PC-3 (cell line): ENCODE data around the gene GATC. TPM values are rescaled to one million over a fixed set of nuclear protein-coding genes. Genes with fewer than 3 reads are reported as not detected.

Experiments used
- ATAC-seq: fragments of 200-7000 bp; cut with Tn5 transposase; 2 replicates; pipeline ENCODE4 v1.9.1; 2020; ENCODE audit warnings: mild to moderate bottlenecking, moderate library complexity
- BruUV-seq: library from RNA; stranded (reverse); fragments of 400-500 nt; replicated peaks from 2 replicates; lab custom pipeline; 2021; lab: Mats Ljungman, UMichigan
- CTCF ChIA-PET: fragments of 300-600 bp; sonication (Branson Sonifier 250); formaldehyde crosslinking; loops from one replicate; lab custom pipeline; 2022; ENCODE audit warnings: antibody characterized with exemption; lab: Charles Lee
- POLR2A ChIA-PET: fragments of 300-600 bp; sonication (Branson Sonifier 250); formaldehyde crosslinking; loops from one replicate; lab custom pipeline; 2022; ENCODE audit warnings: antibody characterized with exemption; ENCODE audit not compliant: unreplicated experiment; lab: Charles Lee
- DNase-seq: peaks from one replicate; pipeline ENCODE4 v3.0.0-alpha.2; 2015
- H2AFZ ChIP-seq: fragments of 300-600 bp; sonication (generic); 2 replicates; pipeline ENCODE4 v1.6.0; 2016; ENCODE audit warnings: antibody characterized with exemption, low read length
- H3F3A ChIP-seq: fragments of 300-600 bp; sonication (generic); one replicate; pipeline ENCODE4 v1.6.0; 2017; ENCODE audit warnings: antibody characterized with exemption, low read length, control low read depth, mild to moderate bottlenecking; ENCODE audit not compliant: unreplicated experiment
- H3K27ac ChIP-seq: fragments of 300-600 bp; sonication (generic); 2 replicates; pipeline ENCODE4 v1.5.1; 2016; ENCODE audit warnings: mild to moderate bottlenecking, low read length
- H3K27me3 ChIP-seq: fragments of 300-600 bp; sonication (generic); 2 replicates; pipeline ENCODE4 v1.6.1; 2016; ENCODE audit warnings: low read length, mixed read lengths
- H3K36me3 ChIP-seq: fragments of 300-600 bp; sonication (generic); 2 replicates; pipeline ENCODE4 v1.6.1; 2016; ENCODE audit warnings: low read depth, mixed run types, low read length, mixed read lengths
- H3K4me1 ChIP-seq: fragments of 300-600 bp; sonication (generic); 2 replicates; pipeline ENCODE4 v1.5.1; 2016; ENCODE audit warnings: low read length; ENCODE audit not compliant: insufficient read depth
- H3K4me2 ChIP-seq: fragments of 300-600 bp; sonication (generic); 2 replicates; pipeline ENCODE4 v1.6.0; 2016; ENCODE audit warnings: low read length
- H3K4me3 ChIP-seq: fragments of 300-600 bp; sonication (generic); 2 replicates; pipeline ENCODE4 v1.5.1; 2016; ENCODE audit warnings: mild to moderate bottlenecking, low read length, mixed read lengths
- H3K79me2 ChIP-seq: fragments of 300-600 bp; sonication (generic); 2 replicates; pipeline ENCODE4 v1.6.1; 2017; ENCODE audit warnings: low read length, mixed read lengths
- H3K9ac ChIP-seq: fragments of 300-600 bp; sonication (generic); 2 replicates; pipeline ENCODE4 v1.6.0; 2016; ENCODE audit warnings: mild to moderate bottlenecking, low read length
- H3K9me2 ChIP-seq: fragments of 300-600 bp; sonication (generic); replicated peaks from 2 replicates; pipeline ENCODE4 v1.6.1; 2016; ENCODE audit warnings: mixed run types, low read length, mixed read lengths
- H3K9me3 ChIP-seq: fragments of 300-600 bp; sonication (generic); 2 replicates; pipeline ENCODE4 v1.6.1; 2016; ENCODE audit warnings: low read length, mixed read lengths
- H4K20me1 ChIP-seq: fragments of 300-600 bp; sonication (generic); 2 replicates; pipeline ENCODE4 v1.6.1; 2016; ENCODE audit warnings: low read length, mixed read lengths
- EZH2 ChIP-seq: fragments of 300-600 bp; sonication (generic); IDR thresholded peaks from one replicate; pipeline ENCODE4 v1.6.1; 2017; ENCODE audit warnings: antibody characterized with exemption, mild to moderate bottlenecking, low read length; ENCODE audit not compliant: unreplicated experiment
- EZH2phosphoT487 ChIP-seq: fragments of 300-600 bp; sonication (generic); IDR thresholded peaks from 2 replicates; pipeline ENCODE4 v1.6.1; 2018; ENCODE audit warnings: mild to moderate bottlenecking, antibody characterized with exemption, low read length, borderline replicate concordance
- intact Hi-C: fragments of 100-400 bp; cut with micrococcal nuclease; formaldehyde crosslinking; loops from 2 replicates; pipeline ENCODE4 v1.9.0; 2023
- total RNA-seq: library from RNA; depleted of rRNA; stranded (reverse); fragments of >200 nt; gene quantifications from 2 replicates; pipeline ENCODE4 v1.2.3, GENCODE V29; 2014
- TF ChIP-seq, protein P1 (sequence below): fragments of 300-600 bp; sonication (generic); conservative IDR thresholded peaks from 2 replicates; pipeline ENCODE4 v1.5.1; 2017; ENCODE audit warnings: antibody characterized with exemption, low read depth, mild to moderate bottlenecking, low read length

GATC gene
- total RNA-seq, 1 experiment from 2014 or later, result 33.8 TPM

DNA sequence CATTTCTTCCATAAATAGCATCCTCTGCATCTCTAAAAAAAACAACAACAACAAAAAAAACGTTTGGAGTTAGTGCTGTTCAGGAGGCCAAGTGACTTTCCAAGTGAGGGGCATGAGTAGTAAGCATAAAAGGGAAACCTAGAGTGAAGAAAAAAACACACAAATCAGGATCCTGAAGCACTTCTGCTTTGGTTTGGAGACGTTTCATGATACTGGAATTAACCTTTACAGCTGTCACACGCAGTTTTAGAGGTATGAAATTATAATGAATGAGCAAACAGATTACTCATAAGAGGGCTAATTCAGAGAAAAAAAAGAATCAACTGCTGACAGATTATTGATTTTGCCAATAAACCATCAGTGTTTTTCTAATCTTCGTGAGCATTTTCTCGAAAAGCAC is 19.5 kb downstream of the GATC start:
- intact Hi-C loops, result loop anchor here (1.0 kb wide), 1 partner anchor 109 kb away; no protein-coding TSS in a partner anchor
- ChIA-PET CTCF (interaction anchor here (0.5 kb wide), 1 partner anchor 11 kb away, joined by 3 read pairs; no protein-coding TSS in a partner anchor), POLR2A (interaction anchor here (0.5 kb wide), 1 partner anchor 9 kb away, joined by 4 read pairs; no protein-coding TSS in a partner anchor)
- Histone ChIP-seq H4K20me1 (peaks cover 54% of the 10 kb centered on the region), H3K27ac (no peak overlapping the region), H3K4me3 (no peak overlapping the region), H3K9me3 (no peaks in the 10 kb centered on the region), H2AFZ (no peak overlapping the region), H3F3A (no peaks in the 10 kb centered on the region), H3K27me3 (no peaks in the 10 kb centered on the region), H3K4me2 (no peak overlapping the region), H3K36me3 (peaks cover 51% of the 10 kb centered on the region), H3K79me2 (peaks cover 78% of the 10 kb centered on the region), H3K4me1 (peaks cover 8% of the 10 kb centered on the region; the same call in 1 of the 2 replicates), H3K9me2 (no peaks in the 10 kb centered on the region), H3K9ac (no peak overlapping the region)
- DNase-seq (no peak), ATAC-seq (no peak)
- no TSS peak for BruUV-seq
- TF ChIP-seq, protein P1, sequence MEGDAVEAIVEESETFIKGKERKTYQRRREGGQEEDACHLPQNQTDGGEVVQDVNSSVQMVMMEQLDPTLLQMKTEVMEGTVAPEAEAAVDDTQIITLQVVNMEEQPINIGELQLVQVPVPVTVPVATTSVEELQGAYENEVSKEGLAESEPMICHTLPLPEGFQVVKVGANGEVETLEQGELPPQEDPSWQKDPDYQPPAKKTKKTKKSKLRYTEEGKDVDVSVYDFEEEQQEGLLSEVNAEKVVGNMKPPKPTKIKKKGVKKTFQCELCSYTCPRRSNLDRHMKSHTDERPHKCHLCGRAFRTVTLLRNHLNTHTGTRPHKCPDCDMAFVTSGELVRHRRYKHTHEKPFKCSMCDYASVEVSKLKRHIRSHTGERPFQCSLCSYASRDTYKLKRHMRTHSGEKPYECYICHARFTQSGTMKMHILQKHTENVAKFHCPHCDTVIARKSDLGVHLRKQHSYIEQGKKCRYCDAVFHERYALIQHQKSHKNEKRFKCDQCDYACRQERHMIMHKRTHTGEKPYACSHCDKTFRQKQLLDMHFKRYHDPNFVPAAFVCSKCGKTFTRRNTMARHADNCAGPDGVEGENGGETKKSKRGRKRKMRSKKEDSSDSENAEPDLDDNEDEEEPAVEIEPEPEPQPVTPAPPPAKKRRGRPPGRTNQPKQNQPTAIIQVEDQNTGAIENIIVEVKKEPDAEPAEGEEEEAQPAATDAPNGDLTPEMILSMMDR, result no peak
- TF ChIP-seq EZH2 (no peak), EZH2phosphoT487 (no peak)

DNA sequence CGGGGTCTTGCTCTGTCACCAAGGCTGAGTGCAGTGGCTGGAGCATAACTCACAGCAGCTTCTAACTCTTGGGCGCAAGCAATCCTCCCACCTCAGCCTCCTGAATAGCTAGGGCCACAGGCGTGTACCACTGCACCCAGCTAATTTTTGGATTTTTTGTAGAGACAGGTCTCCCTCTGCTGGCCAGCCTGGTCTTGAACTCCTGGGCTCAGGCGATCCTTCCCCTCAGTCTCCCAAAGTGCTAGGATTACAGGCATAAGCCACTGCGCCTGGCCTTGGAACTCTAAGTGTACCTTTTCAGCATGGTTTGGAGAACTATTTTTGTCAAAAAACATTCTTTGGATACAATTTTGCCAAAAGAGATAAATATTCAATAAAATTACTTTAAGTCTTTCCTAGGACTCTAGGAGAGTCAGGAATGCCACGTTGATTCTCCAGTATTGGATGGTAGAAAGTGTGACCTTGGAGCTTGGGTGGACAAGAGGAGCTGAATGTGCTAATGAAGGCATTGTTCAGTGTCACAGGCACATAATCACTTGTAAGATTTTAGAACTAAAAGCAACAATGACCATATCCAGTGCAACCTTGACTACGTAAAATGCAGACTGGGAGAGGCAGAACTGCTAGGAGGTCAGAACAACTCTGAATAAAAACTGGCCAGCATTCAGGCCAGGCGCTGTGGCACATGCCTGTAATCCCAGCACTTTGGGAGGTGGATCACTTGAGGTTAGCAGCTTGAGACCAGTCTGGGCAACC is 20.5 kb downstream of the GATC start:
- Histone ChIP-seq H3K4me1 (peaks cover 13% of the 10 kb centered on the region; the same call in 1 of the 2 replicates), H3K9me3 (no peaks in the 10 kb centered on the region), H3K27me3 (no peaks in the 10 kb centered on the region), H3K4me3 (no peak overlapping the region), H3K9me2 (no peaks in the 10 kb centered on the region), H4K20me1 (peaks cover 54% of the 10 kb centered on the region), H3K36me3 (peaks cover 44% of the 10 kb centered on the region), H3K4me2 (peak overlapping the region; percentile 20), H3F3A (no peaks in the 10 kb centered on the region), H3K27ac (no peak overlapping the region), H3K9ac (no peak overlapping the region), H3K79me2 (peaks cover 84% of the 10 kb centered on the region), H2AFZ (no peak overlapping the region)
- POLR2A ChIA-PET, result no interaction called here
- intact Hi-C loops, result loop anchor here (1.0 kb wide), 1 partner anchor 110 kb away; no protein-coding TSS in a partner anchor
- ATAC-seq (peak; percentile 40), DNase-seq (peak; percentile 71)
- CTCF ChIA-PET, result interaction anchor here (0.5 to 0.9 kb wide), 6 partner anchors 11 to 150 kb away, joined by 3 to 7 read pairs (median 4); partner anchors contain the start of gene COX6A1
- TF ChIP-seq EZH2, result no peak
- no peak for TF ChIP-seq EZH2phosphoT487
- TF ChIP-seq, protein P1, result peak; percentile 82
- BruUV-seq, result no TSS peak
